GM12878 (cell line): ENCODE results near the gene UQCC5. TPM values are rescaled to one million over a fixed set of nuclear protein-coding genes. Genes with fewer than 3 reads are reported as not detected.

Experiments used
- ATAC-seq: fragments of 200-7000 bp; cut with Tn5 transposase; 3 replicates; pipeline ENCODE4 v1.9.1; 2020; ENCODE audit warnings: mild to moderate bottlenecking, moderate library complexity
- BruUV-seq: library from RNA; stranded (reverse); fragments of 400-500 nt; replicated peaks from 2 replicates; lab custom pipeline; 2021; lab: Mats Ljungman, UMichigan
- CTCF ChIA-PET: fragments of 300-600 bp; sonication (Branson Sonifier 250); formaldehyde crosslinking; extraction: SDS; loops from one replicate; lab custom pipeline; 2021; ENCODE audit warnings: inconsistent platforms; lab: Yijun Ruan, JAX
- POLR2A ChIA-PET: fragments of 350-600 bp; formaldehyde crosslinking; extraction: SDS; loops from one replicate; lab custom pipeline; 2021; ENCODE audit warnings: inconsistent platforms; lab: Charles Lee
- RAD21 ChIA-PET: fragments of 300-600 bp; sonication (Branson Sonifier 250); formaldehyde crosslinking; loops from one replicate; lab custom pipeline; 2023; ENCODE audit warnings: antibody characterized with exemption; ENCODE audit not compliant: unreplicated experiment; lab: Charles Lee
- SMC1A ChIA-PET: fragments of 300-600 bp; sonication (Branson Sonifier 250); formaldehyde crosslinking; loops from one replicate; lab custom pipeline; 2023; ENCODE audit not compliant: unreplicated experiment, uncharacterized antibody; lab: Charles Lee
- DNase-seq: peaks from one replicate; pipeline ENCODE4 v3.0.0-alpha.2; 2011; ENCODE audit warnings: low read depth, low spot score
- FAIRE-seq: peaks from 3 replicates; lab custom pipeline; 2011; peaks lifted over from hg19 to GRCh38; lab: Jason Lieb, UNC
- H2AFZ ChIP-seq: 2 replicates; pipeline ENCODE4 v1.6.0; 2011; ENCODE audit warnings: low read depth, low read length, control low read depth; ENCODE audit not compliant: control insufficient read depth
- H3K27ac ChIP-seq: 2 replicates; pipeline ENCODE4 v1.5.1; 2011; ENCODE audit warnings: control low read depth; ENCODE audit not compliant: control insufficient read depth, insufficient read depth
- H3K27me3 ChIP-seq, 2 experiments: replicated peaks in 1 of 2; 2 replicates each; pipeline versions ENCODE4 v1.6.0 to v1.6.1; 2011; ENCODE audit warnings: low read length in 1 of 2; ENCODE audit not compliant: control insufficient read depth in 2 of 2, insufficient read depth in 2 of 2
- H3K36me3 ChIP-seq, 2 experiments: 2 replicates each; pipeline ENCODE4 v1.5.1; 2011; ENCODE audit warnings: low read length in 1 of 2; ENCODE audit not compliant: control insufficient read depth in 2 of 2, insufficient read depth in 2 of 2
- H3K4me1 ChIP-seq: 2 replicates; pipeline ENCODE4 v1.6.1; 2011; ENCODE audit warnings: mild to moderate bottlenecking, low read length, moderate library complexity, mixed read lengths; ENCODE audit not compliant: control insufficient read depth, insufficient read depth
- H3K4me2 ChIP-seq: 2 replicates; pipeline ENCODE4 v1.6.0; 2011; ENCODE audit warnings: control low read depth; ENCODE audit not compliant: control insufficient read depth, insufficient read depth
- H3K4me3 ChIP-seq: fragments of 200-600 bp; sonication (generic); 2 replicates; pipeline ENCODE4 v1.5.1; 2016
- H3K79me2 ChIP-seq: 2 replicates; pipeline ENCODE4 v1.6.0; 2011; ENCODE audit warnings: low read length; ENCODE audit not compliant: control insufficient read depth, insufficient read depth
- H3K9ac ChIP-seq: 2 replicates; pipeline ENCODE4 v1.8.0; 2011; ENCODE audit warnings: low read length, control low read depth, mixed read lengths; ENCODE audit not compliant: control insufficient read depth, insufficient read depth
- H3K9me3 ChIP-seq: replicated peaks from 3 replicates; pipeline ENCODE4 v1.5.1; 2011; ENCODE audit warnings: mild to moderate bottlenecking, low read length; ENCODE audit not compliant: control insufficient read depth, insufficient read depth
- H4K20me1 ChIP-seq: 2 replicates; pipeline ENCODE4 v1.6.0; 2011; ENCODE audit not compliant: control insufficient read depth, insufficient read depth
- BHLHE40 ChIP-seq, 2 experiments: fragments of 450-650 bp in 1 of 2; IDR thresholded peaks; 2 replicates each; pipeline ENCODE4 v1.6.1; 2011 to 2017; ENCODE audit warnings: low read depth in 2 of 2, borderline replicate concordance in 1 of 2, improper control_type of control experiment in 1 of 2, low read length in 1 of 2, mild to moderate bottlenecking in 1 of 2
- CBFB ChIP-seq: IDR thresholded peaks from 2 replicates; pipeline ENCODE4 v1.6.1; 2016; ENCODE audit warnings: antibody characterized with exemption, low read depth
- EED ChIP-seq: sonication (generic); IDR thresholded peaks from 2 replicates; pipeline ENCODE4 v1.6.1; 2016; ENCODE audit warnings: antibody characterized with exemption, low read depth
- IRF4 ChIP-seq: IDR thresholded peaks from 2 replicates; pipeline ENCODE4 v1.6.1; 2011; ENCODE audit warnings: low read depth, low read length
- NR2F1 ChIP-seq: fragments of 450-650 bp; conservative IDR thresholded peaks from 2 replicates; pipeline ENCODE4 v1.6.1; 2017; ENCODE audit warnings: mild to moderate bottlenecking
- POLR2AphosphoS5 ChIP-seq: IDR thresholded peaks from 2 replicates; pipeline ENCODE4 v1.6.1; 2011; ENCODE audit warnings: mild to moderate bottlenecking, low read length, inconsistent platforms
- RAD51 ChIP-seq: fragments of 450-650 bp; IDR thresholded peaks from 2 replicates; pipeline ENCODE4 v1.6.1; 2016; ENCODE audit warnings: moderate library complexity, mild to moderate bottlenecking, inconsistent platforms
- RCOR1 ChIP-seq: conservative IDR thresholded peaks from 2 replicates; pipeline ENCODE4 v1.6.1; 2012; ENCODE audit warnings: low read depth, low read length, improper control_type of control experiment
- SMAD5 ChIP-seq: IDR thresholded peaks from 2 replicates; pipeline ENCODE4 v1.6.1; 2016; ENCODE audit warnings: antibody characterized with exemption, low read depth
- SMARCA5 ChIP-seq: fragments of 450-650 bp; IDR thresholded peaks from 2 replicates; pipeline ENCODE4 v1.6.1; 2017; ENCODE audit warnings: mild to moderate bottlenecking
- TBL1XR1 ChIP-seq: IDR thresholded peaks from 2 replicates; pipeline ENCODE4 v1.6.1; 2012; ENCODE audit warnings: low read depth, low read length, improper control_type of control experiment
- ZNF217 ChIP-seq: fragments of 450-650 bp; IDR thresholded peaks from 2 replicates; pipeline ENCODE4 v1.6.1; 2017; ENCODE audit warnings: antibody characterized with exemption, mild to moderate bottlenecking
- ZNF24 ChIP-seq: fragments of 450-650 bp; IDR thresholded peaks from 2 replicates; pipeline ENCODE4 v1.6.1; 2017; ENCODE audit warnings: antibody characterized with exemption, mild to moderate bottlenecking
- ZNF384 ChIP-seq: IDR thresholded peaks from 2 replicates; pipeline ENCODE4 v1.6.1; 2012; ENCODE audit warnings: low read depth, mild to moderate bottlenecking, low read length, improper control_type of control experiment, borderline replicate concordance
- WGBS: methylation state at CpG from one replicate; pipeline ENCODE4 v1.1.6; 2016; ENCODE audit warnings: low lambda C conversion rate; ENCODE audit not compliant: insufficient replicate concordance, insufficient coverage; ENCODE audit errors: missing lambda C conversion rate; 5-methylcytosine and 5-hydroxymethylcytosine counted together
- in situ Hi-C: fragments of 300-500 bp; cut with MboI; formaldehyde crosslinking; loops from 9 replicates; pipeline ENCODE4 v1.14.3; 2018; ENCODE audit warnings: mixed read lengths
- intact Hi-C: fragments of 100-400 bp; cut with micrococcal nuclease; formaldehyde crosslinking; loops from one replicate; pipeline ENCODE4 v1.14.2; 2022; ENCODE audit not compliant: unreplicated experiment
- polyA plus RNA-seq, 11 experiments: library from polyadenylated mRNA; depleted of rRNA in 4 of 11; unstranded in 6 of 11; stranded (reverse) in 5 of 11; fragments of >200 nt; fragmentation: Nextera tagmentation in 4 of 11; fragmentation: Illumina TruSeq in 1 of 11; extraction: Ambion mirVana in 4 of 11; extraction: Trizol in 1 of 11; gene quantifications; 1 replicate in 1 of 11; 2 replicates in 10 of 11; pipeline versions ENCODE4 v1.2.1 to v1.2.3, GENCODE V29; 2011 to 2016; ENCODE audit warnings: inconsistent platforms in 2 of 11, missing spikeins in 2 of 11, low read depth in 1 of 11
- total RNA-seq, 4 experiments: library from RNA; depleted of rRNA in 3 of 4; stranded (reverse); fragments of >200 nt in 3 of 4; fragmentation: Illumina TruSeq in 1 of 4; extraction: Trizol in 1 of 4; gene quantifications; 2 replicates each; pipeline versions ENCODE4 v1.2.1 to v1.2.3, GENCODE V29; 2013 to 2021
- TF ChIP-seq, protein P1 (sequence below): fragments of 450-650 bp; IDR thresholded peaks from 2 replicates; pipeline ENCODE4 v1.6.1; 2016; ENCODE audit warnings: mild to moderate bottlenecking
- TF ChIP-seq, protein P2 (sequence below): fragments of 450-650 bp; IDR thresholded peaks from 2 replicates; pipeline ENCODE4 v1.6.1; 2017; ENCODE audit warnings: mild to moderate bottlenecking, moderate library complexity
- TF ChIP-seq, protein P3 (sequence below): fragments of 450-650 bp; IDR thresholded peaks from 2 replicates; pipeline ENCODE4 v1.6.1; 2014; ENCODE audit warnings: mild to moderate bottlenecking

UQCC5 gene
- total and polyA plus RNA-seq, 10 of the 15 experiments (the other 5 are each of a cell fraction or from before 2014, with no cell fraction given) = 15.1 to 84.8 (median 28.0) TPM

DNA sequence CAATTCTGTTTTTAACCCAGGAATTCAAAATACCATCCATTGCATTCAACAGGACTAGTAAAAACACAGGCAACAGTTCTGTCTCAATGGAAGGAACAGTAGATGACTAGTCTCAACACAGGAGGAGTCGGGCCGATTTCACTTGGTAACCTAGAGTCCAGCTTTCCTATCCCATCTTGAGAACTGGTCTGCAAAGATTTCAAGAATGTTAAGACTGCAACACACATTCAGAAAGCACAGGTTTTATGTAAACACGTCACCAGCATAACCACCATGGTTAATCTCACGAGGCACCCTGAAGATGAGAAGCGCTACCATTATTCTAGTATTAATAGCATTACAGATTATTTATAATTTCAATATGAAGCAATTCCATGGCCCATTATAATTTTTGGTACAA, 22.0 kb downstream of the UQCC5 start (continued):
- TF ChIP-seq POLR2AphosphoS5 (no peak), RCOR1 (no peak), ZNF24 (no peak), SMAD5 (no peak), TBL1XR1 (no peak)
- TF ChIP-seq, protein P1, sequence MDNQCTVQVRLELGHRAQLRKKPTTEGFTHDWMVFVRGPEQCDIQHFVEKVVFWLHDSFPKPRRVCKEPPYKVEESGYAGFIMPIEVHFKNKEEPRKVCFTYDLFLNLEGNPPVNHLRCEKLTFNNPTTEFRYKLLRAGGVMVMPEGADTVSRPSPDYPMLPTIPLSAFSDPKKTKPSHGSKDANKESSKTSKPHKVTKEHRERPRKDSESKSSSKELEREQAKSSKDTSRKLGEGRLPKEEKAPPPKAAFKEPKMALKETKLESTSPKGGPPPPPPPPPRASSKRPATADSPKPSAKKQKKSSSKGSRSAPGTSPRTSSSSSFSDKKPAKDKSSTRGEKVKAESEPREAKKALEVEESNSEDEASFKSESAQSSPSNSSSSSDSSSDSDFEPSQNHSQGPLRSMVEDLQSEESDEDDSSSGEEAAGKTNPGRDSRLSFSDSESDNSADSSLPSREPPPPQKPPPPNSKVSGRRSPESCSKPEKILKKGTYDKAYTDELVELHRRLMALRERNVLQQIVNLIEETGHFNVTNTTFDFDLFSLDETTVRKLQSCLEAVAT = no peak
- TF ChIP-seq, all 136 proteins: peak for 0

DNA sequence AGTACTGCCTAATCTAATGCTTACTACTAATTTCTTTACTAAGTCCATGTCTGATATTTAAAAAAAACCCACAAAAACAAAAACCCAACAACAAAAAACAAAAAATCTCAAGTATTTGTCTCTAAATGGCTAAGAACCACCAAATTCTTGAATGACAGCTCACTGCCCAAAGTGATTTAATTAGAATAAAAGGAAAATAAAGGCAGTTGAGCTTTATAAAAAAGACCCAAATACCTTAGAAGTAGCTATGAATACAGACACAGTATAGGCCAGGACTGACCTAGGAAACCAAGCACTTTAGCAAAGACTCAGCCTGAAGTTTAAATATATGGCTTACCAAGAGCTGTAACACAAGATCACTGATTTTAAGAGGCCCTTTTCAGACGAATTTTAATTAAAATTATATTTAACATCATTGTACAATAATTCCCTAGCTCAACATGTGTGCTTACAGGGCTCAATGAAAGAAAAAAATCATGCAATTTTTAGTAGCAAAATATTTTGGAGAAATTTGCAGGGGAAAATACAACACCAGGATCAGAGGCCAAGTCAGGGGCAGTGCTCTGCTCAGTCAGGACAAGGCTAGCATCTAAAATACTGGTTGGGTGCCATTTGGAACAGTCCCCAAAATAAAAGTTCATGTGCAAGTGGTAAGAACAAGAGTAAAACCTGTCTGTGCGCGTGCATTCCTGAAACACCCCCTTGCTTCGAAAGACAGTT, 24.8 kb downstream of the UQCC5 start:
- FAIRE-seq = no peak
- intact Hi-C loops = no loop called here
- TF ChIP-seq ZNF384 = no peak
- no peak for TF ChIP-seq SMARCA5
- no peak for TF ChIP-seq RAD51
- no peak for TF ChIP-seq EED
- TF ChIP-seq IRF4 = no peak
- TF ChIP-seq CBFB = no peak
- TF ChIP-seq, protein P2, sequence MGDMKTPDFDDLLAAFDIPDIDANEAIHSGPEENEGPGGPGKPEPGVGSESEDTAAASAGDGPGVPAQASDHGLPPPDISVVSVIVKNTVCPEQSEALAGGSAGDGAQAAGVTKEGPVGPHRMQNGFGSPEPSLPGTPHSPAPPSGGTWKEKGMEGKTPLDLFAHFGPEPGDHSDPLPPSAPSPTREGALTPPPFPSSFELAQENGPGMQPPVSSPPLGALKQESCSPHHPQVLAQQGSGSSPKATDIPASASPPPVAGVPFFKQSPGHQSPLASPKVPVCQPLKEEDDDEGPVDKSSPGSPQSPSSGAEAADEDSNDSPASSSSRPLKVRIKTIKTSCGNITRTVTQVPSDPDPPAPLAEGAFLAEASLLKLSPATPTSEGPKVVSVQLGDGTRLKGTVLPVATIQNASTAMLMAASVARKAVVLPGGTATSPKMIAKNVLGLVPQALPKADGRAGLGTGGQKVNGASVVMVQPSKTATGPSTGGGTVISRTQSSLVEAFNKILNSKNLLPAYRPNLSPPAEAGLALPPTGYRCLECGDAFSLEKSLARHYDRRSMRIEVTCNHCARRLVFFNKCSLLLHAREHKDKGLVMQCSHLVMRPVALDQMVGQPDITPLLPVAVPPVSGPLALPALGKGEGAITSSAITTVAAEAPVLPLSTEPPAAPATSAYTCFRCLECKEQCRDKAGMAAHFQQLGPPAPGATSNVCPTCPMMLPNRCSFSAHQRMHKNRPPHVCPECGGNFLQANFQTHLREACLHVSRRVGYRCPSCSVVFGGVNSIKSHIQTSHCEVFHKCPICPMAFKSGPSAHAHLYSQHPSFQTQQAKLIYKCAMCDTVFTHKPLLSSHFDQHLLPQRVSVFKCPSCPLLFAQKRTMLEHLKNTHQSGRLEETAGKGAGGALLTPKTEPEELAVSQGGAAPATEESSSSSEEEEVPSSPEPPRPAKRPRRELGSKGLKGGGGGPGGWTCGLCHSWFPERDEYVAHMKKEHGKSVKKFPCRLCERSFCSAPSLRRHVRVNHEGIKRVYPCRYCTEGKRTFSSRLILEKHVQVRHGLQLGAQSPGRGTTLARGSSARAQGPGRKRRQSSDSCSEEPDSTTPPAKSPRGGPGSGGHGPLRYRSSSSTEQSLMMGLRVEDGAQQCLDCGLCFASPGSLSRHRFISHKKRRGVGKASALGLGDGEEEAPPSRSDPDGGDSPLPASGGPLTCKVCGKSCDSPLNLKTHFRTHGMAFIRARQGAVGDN = no peak
- TF ChIP-seq, protein P3, sequence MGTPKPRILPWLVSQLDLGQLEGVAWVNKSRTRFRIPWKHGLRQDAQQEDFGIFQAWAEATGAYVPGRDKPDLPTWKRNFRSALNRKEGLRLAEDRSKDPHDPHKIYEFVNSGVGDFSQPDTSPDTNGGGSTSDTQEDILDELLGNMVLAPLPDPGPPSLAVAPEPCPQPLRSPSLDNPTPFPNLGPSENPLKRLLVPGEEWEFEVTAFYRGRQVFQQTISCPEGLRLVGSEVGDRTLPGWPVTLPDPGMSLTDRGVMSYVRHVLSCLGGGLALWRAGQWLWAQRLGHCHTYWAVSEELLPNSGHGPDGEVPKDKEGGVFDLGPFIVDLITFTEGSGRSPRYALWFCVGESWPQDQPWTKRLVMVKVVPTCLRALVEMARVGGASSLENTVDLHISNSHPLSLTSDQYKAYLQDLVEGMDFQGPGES = no peak
- no peak for TF ChIP-seq BHLHE40 (IDR thresholded peaks at IDR 0.05; ENCODE audit: borderline replicate concordance in 1 of 2, low read depth in 2 of 2, low read length in 1 of 2)
- TF ChIP-seq ZNF217 = no peak
- TF ChIP-seq NR2F1 = no peak

More for the DNA sequence above, 24.8 kb downstream of the UQCC5 start:
- Histone ChIP-seq H4K20me1 (no peaks in the 10 kb centered on the region), H3K79me2 (no peaks in the 10 kb centered on the region), H3K4me3 (no peak overlapping the region), H3K9ac (no peak overlapping the region), H3K4me2 (no peak overlapping the region), H3K9me3 (no peaks in the 10 kb centered on the region), H3K27me3 (no peaks in the 10 kb centered on the region), H2AFZ (no peak overlapping the region), H3K27ac (no peak overlapping the region), H3K4me1 (no peaks in the 10 kb centered on the region), H3K36me3 (peaks cover 6 to 31% of the 10 kb centered on the region in 2 experiments)
- ATAC-seq (no peak), DNase-seq (no peak)
- in situ Hi-C loops = no loop called here
- ChIA-PET POLR2A (interaction anchor here (0.6 kb wide), 1 partner anchor 80 kb away, joined by 4 read pairs; no protein-coding TSS in a partner anchor), CTCF (interaction anchor here (0.6 to 1.3 kb wide), 3 partner anchors 10 to 94 kb away, joined by 3 read pairs; no protein-coding TSS in a partner anchor), RAD21 (no interaction called here), SMC1A (interaction anchor here (0.6 to 1.9 kb wide), 3 partner anchors 14 to 20 kb away, joined by 3 to 6 read pairs (median 4); no protein-coding TSS in a partner anchor)
- BruUV-seq = no TSS peak
- WGBS = 75% methylated on average over 4 of the region's 4 CpGs
